HG02870 (cell line): ENCODE measurements around the gene RBM38.
A peak's percentile ranks its signal among the peaks of the same experiment; 100 is the strongest.

ENCODE experiments used
- ATAC-seq: cut with Tn5 transposase; IDR thresholded peaks from one replicate; pipeline ENCODE4 v1.9.1; 2021; ENCODE audit warnings: mild to moderate bottlenecking, moderate library complexity; ENCODE audit not compliant: unreplicated experiment

Gene RBM38

DNA sequence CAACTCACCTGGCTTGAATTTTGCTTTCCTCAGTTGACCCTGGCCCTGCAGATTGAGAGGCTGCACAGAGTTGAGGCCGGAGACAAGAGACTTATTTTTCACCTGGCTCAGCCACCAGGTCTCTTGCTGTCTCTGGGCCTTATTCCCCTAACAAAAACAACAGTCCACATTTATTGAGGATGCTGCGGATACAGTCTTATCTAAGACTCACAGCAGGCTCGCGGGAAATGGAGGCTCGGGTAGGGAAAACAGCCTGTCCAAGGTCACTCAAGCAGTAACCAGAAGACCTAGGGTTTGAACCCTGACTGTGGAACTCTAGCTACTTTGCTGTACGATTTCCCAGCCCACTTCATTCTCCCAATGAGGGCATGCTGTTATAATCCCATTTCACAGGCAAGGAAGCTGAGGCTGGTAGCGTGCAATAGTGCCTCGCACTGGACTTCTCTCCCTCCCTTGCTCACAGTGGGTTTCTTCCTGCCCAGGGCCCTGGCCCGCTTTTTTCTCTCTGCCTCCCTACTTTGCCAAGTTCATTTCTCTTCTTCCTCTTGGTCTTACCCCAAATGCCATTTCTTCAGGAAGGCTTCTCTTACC, 57.7 kb downstream of the RBM38 start:
- no peak for ATAC-seq

DNA sequence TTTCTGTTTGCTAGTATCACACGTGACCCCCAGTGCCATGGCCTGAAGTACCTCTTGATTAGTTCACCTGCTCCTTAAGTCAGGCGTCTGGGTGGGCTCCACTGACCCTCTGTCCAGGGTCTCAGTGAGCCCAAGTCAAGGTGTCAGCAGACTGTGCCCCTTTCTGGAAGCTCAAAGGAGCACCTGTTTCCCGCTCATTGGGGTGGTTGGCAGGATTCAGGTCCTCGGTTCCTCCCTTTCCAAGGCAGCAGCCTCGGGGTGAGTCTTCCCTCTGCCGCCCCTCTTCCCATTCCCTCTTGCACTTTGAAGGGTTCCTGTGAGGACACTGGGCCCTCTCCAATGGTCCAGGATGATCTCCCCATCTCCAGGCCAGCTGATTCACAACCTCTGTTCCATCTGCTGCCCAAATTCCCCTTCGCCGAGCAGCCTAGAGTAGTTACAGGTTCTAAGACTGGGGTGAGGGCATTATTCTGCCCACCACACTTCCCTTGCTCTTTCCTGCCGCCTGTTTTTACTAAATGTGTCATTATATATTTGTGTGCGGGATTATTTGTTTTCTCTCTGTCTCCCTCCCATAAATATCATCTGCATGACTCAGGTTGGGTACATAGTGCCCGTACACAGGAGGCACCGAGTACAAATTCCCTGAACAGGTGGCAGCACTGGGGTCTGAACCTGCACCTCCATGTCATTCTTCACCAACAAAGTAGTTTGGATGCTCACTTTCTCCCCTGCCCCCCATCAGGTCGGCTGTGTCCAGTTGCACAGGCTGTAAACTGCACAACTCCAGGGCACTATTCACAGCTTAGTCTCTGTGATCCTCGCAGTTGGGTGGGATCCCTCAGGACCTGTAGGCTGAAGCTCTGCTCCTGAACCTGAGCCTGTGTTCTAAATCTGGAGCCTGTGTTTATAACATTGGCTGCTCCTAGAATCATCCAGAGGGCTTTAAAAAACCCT, 58.5 kb downstream of the RBM38 start:
- ATAC-seq = no peak

DNA sequence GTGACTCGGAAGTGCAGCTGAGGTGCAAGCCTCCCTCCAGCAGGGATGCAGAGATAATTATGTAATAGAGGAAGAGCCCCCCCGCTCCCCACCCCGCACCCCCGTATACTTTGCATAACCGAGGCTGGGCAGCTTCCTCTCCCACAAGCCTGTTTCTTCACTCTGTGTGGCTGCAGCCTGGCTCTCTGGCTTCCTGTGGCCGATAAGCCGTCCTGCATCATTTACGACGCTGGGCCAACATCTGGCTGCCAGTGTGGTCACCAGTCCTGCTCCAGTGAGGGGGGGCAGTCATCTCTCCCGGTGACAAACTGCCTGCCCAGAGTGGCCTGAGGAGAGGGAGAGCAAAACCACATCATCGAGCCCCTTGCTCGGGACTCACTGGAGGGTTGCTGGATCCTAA, 59.2 kb downstream of the RBM38 start:
- ATAC-seq = peak; percentile 75

DNA sequence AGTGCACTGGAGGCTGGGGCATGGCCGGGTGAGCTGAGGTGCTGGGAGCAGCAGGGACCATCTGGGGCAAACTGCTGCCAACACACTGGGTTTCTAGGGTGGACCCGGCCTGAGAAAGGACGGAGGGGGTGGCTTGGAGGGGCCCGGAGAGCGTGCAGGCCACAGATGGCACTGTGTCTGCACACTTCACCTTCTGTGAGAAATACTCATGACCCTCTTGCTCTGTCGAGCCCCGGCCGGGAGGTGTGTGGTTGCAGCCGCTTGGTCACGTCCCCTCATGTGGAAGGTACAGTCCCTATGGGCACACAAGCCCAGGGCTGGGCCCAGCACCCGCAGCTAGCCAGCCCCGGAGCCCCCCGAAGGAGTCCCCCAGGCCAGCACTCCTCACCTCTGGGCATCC, 59.7 kb downstream of the RBM38 start:
- ATAC-seq = peak; percentile 18

DNA sequence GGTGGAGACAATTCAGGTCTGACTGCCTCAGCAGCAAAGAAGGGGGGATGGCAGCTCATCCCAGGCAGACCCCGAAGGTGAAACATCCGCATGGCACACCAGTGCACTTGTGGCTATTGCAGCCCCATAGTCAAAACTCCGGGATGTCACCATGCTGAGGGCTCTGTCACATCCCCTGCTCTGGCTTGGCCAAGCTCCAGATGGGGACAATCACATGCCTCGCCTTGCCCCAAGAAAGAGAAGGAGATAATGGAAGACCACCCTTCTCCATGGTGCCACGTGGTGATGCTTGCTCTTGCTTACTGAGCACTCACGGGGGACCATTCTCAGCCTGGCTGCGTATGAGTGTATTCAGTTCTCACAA, 60.2 kb downstream of the RBM38 start:
- no peak for ATAC-seq

DNA sequence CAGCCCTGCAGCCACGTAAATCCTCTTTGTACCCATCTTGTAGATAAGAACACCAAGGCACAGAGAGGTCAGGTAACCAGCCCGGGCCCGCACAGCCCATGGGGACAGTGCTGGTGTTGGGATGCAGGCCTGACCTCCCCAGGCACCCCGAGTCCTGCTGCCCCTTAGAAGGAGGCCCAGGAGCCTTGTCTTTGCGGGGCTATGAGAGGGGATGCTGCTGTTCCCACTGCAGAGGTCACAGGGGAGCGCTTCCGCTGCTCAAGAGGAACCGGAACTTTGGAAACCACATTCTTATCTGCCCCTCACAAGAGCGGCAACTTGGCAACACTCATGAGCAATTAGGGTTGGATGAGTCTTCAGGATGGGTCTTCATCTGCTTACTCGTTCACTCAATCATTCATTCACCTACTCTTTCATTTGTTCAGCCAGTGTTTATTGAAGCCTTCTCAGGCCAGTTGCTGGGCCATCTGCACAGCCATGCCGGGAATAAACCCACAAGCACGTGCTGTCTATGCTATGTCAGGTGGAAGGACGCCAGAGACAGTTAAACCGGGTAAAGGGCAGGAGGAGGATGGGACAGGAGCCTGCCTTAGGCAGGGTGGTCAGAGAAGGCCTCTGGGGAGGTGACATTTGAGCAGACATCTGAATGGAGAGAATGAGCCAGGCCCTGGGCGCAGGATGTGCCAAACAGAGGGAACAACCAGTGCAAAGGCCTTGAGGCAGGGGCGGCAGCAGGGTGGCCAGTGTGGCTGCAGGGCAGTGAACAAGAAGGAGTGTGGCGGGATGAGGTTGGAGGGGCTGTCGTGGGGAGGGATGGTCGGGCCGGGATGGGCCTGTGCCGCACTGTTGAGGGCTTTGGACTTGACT, 60.8 kb downstream of the RBM38 start:
- ATAC-seq = no peak

DNA sequence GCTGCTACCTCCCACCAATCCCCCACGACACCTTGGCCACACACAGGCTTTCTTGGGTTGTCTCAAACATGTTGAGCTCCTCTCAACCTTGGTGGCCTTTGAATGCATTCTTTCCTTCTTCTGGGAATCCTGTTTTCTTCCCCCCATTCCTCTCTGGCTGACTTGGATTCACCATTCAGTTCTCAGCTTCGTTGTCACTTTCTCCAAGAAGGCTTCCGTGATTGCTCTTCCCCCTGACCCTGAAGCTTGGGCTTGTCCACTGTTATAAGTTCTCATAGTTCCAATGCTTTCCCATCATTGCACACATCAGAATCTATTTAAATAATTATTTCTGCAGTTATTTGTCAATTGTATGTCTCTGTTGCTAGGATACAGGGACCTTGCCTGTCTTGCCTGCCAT, 64.2 kb downstream of the RBM38 start:
- ATAC-seq = no peak

DNA sequence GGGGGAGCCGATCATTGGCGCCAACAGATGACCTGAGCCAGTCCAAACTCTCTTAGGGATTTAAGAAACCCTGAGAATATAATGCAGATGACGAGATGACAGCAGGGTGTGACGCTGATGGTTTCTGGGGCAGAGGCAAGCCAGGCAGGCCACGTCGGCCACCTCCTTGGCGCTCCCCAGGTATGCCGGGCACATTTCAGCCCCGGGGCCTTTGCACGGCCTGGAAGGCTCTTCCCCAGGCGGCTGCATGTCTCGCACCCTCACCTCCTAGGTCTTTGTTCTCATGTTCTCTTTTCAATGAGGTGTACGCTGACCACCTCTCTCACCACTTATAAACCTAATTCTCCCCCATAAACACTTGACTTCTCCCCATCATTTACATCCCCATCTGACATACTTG, 64.9 kb downstream of the RBM38 start:
- ATAC-seq = no peak

DNA sequence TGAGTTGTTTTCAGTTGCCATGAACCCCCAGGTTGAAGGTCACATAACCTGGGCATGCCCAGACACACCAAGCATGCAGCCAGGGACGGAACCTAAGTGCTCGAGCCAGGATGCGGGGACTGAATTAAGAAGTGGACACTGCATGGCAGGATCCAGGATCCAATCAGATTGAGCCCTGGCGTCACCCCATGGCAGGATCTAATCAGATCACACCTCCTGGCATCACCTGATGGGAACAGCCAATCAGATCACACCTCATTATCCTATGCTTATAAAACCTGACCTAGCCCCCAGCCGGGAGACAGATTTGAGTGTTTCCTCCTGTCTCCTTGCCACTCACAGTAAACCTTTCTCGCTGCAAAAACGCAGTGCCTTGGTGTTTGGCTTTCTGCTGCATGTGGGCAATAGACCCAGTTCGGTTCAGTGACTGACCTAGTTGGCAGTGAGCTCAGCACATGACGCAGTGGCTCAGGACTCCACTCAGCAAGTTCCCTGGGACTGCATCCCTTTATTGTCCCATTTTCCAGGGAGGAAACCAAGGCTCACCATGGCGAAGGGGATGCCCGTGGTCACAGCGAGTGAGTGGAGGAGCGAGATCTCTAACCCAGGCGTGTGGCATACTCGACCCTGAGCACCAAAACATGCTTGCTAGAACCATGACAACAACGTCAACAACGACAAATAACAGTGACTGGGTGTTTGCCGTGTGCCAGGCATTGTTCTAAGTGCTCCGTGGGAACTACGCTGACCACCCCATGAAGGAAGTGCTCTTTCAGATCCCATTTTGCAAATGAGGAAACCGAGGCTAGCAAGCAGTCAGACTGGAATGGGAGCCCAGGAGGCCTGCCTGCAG, 66.3 kb downstream of the RBM38 start:
- ATAC-seq = no peak

DNA sequence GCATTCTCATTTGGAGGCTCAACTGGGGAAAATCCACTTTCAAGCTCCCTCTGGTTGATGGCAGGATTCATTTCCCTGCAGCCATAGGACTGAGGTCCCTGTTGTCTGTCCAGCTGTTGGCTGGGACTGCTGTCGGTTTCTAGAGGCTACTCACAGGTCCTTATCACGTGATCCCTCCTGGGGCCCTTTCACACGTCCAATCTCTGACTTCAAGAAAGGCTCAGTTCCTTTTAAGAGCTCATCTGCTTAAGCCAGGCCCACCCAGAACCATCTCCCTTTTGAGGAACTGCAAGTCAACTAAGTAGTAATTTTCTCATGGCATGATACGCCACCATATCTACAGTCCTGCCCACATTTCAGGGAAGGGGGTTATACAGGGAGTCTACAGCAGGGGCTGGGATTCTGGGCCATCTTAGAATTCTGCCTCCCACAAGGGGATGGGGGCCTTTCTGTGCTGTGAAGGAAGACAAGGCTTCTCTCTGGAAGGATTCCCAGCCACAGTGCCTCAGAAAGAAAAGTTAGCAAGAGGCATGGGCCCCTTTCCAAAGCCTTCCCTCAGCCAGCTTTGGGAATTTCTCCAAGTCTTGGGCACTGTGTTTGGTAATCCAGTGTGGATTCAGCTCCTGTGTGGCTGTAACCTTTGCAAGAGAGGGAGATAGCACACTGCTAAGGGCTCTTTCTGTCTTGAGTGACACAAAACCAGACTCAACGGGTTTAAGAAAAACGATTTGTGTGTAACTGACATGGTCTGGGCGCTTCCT, 67.4 kb downstream of the RBM38 start:
- no peak for ATAC-seq
